Ovary (tissue), 3 donors: ENCODE measurements around the gene PPP1R1A.

Experiments used
- CTCF ChIP-seq, 3 donors: fragments of 450-650 bp in 2 of 3; fragments of 200-600 bp in 1 of 3; IDR thresholded peaks; one replicate each; pipeline versions ENCODE4 v1.5.1 to v1.8.0; 2016 to 2022; ENCODE audit warnings: antibody characterized with exemption in 3 of 3, mild to moderate bottlenecking in 1 of 3
- POLR2A ChIP-seq: fragments of 450-650 bp; IDR thresholded peaks from one replicate; pipeline ENCODE4 v1.6.1; 2017; ENCODE audit warnings: antibody characterized with exemption, mild to moderate bottlenecking, moderate library complexity
- donor health status: DM: no; HTN: no; CAD: no.

- TF ChIP-seq POLR2A (no peak), CTCF (IDR thresholded peaks at IDR 0.05) (no peak)
Measured at GRCh38 chr12:54589964-54590363, 1.5 kb upstream of the PPP1R1A start.
